Tibial nerve (tissue), 4 donors: ENCODE results near the gene ADAT3.

ENCODE experiments used
- EP300 ChIP-seq, 2 donors: sonication (generic); formaldehyde crosslinking; IDR thresholded peaks; one replicate each; pipeline ENCODE4 v1.6.1; 2017; ENCODE audit warnings: antibody characterized with exemption in 2 of 2, mild to moderate bottlenecking in 1 of 2
- TF ChIP-seq, protein P1 (sequence below), 5 experiments: fragments of 200-600 bp in 3 of 5; fragments of 450-650 bp in 2 of 5; sonication (generic) in 3 of 5; IDR thresholded peaks; one replicate each; pipeline ENCODE4 v1.5.1; 2016 to 2019; ENCODE audit warnings: antibody characterized with exemption in 5 of 5, mild to moderate bottlenecking in 3 of 5, moderate library complexity in 2 of 5

DNA sequence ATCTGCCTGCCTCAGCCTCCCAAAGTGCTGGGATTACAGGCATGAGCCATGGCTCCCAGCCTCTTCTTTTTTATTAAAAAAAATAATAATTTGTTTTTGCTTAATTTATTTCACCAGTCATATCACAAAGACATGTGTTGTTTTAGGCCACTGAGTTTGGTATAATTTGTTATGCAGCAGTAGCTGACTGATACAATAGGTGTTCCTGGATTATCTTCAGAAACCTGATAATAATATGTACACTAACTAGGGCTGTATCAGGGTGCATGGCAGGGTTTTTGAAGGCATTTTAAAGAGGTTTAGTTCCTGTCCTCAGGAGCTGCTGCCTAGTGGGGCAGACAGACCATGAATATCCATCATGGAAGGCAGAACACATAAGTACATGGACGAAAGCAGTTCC, 26.2 kb downstream of the ADAT3 start:
- TF ChIP-seq, protein P1, sequence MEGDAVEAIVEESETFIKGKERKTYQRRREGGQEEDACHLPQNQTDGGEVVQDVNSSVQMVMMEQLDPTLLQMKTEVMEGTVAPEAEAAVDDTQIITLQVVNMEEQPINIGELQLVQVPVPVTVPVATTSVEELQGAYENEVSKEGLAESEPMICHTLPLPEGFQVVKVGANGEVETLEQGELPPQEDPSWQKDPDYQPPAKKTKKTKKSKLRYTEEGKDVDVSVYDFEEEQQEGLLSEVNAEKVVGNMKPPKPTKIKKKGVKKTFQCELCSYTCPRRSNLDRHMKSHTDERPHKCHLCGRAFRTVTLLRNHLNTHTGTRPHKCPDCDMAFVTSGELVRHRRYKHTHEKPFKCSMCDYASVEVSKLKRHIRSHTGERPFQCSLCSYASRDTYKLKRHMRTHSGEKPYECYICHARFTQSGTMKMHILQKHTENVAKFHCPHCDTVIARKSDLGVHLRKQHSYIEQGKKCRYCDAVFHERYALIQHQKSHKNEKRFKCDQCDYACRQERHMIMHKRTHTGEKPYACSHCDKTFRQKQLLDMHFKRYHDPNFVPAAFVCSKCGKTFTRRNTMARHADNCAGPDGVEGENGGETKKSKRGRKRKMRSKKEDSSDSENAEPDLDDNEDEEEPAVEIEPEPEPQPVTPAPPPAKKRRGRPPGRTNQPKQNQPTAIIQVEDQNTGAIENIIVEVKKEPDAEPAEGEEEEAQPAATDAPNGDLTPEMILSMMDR (IDR thresholded peaks at IDR 0.05), result no peak
- TF ChIP-seq EP300 (IDR thresholded peaks at IDR 0.05), result no peak
